DND-41 (cell line): ENCODE results near the gene SRGAP3.

Source experiments
- ATAC-seq: fragments of 200-7000 bp; cut with Tn5 transposase; 3 replicates; pipeline ENCODE4 v1.9.1; 2021; ENCODE audit warnings: low read depth; ENCODE audit not compliant: insufficient read depth
- DNase-seq: peaks from one replicate; pipeline ENCODE4 v3.0.0-alpha.2; 2020
- H2AFZ ChIP-seq: 2 replicates; pipeline ENCODE4 v1.6.0; 2012; ENCODE audit warnings: low read depth, low read length
- H3K27ac ChIP-seq: 2 replicates; pipeline ENCODE4 v1.5.1; 2012; ENCODE audit warnings: low read length, inconsistent platforms
- H3K27me3 ChIP-seq: fragments of 200-600 bp; sonication (generic); 2 replicates; pipeline ENCODE4 v1.6.0; 2012; ENCODE audit warnings: low read length, mild to moderate bottlenecking, inconsistent platforms; ENCODE audit not compliant: insufficient read depth, poor library complexity
- H3K36me3 ChIP-seq: 2 replicates; pipeline ENCODE4 v1.5.1; 2012; ENCODE audit warnings: low read length, inconsistent platforms; ENCODE audit not compliant: insufficient read depth
- H3K4me1 ChIP-seq: 2 replicates; pipeline ENCODE4 v1.5.1; 2012; ENCODE audit warnings: mild to moderate bottlenecking, low read length; ENCODE audit not compliant: insufficient read depth
- H3K4me2 ChIP-seq: 2 replicates; pipeline ENCODE4 v1.6.0; 2012; ENCODE audit warnings: mild to moderate bottlenecking, moderate library complexity, low read length, inconsistent platforms; ENCODE audit not compliant: insufficient read depth
- H3K4me3 ChIP-seq, 2 experiments: fragments of 200-600 bp in 1 of 2; shearing (Covaris generic) in 1 of 2; 2 replicates each; pipeline ENCODE4 v1.5.1; 2012 to 2016; ENCODE audit warnings: inconsistent platforms in 2 of 2, low read length in 2 of 2, mild to moderate bottlenecking in 2 of 2, low read depth in 1 of 2, moderate library complexity in 1 of 2
- H3K79me2 ChIP-seq: 2 replicates; pipeline ENCODE4 v1.6.0; 2012; ENCODE audit warnings: low read length, inconsistent platforms; ENCODE audit not compliant: insufficient read depth
- H3K9ac ChIP-seq: 2 replicates; pipeline ENCODE4 v1.6.0; 2012; ENCODE audit warnings: low read depth, mild to moderate bottlenecking, inconsistent platforms, low read length, moderate library complexity
- H3K9me3 ChIP-seq: 2 replicates; pipeline ENCODE4 v1.5.1; 2012; ENCODE audit warnings: low read length, moderate library complexity, mild to moderate bottlenecking, inconsistent platforms; ENCODE audit not compliant: insufficient read depth, severe bottlenecking
- H4K20me1 ChIP-seq: 2 replicates; pipeline ENCODE4 v1.6.0; 2012; ENCODE audit warnings: low read length; ENCODE audit not compliant: insufficient read depth
- CTCF ChIP-seq: IDR thresholded peaks from 2 replicates; pipeline ENCODE4 v1.5.1; 2012; ENCODE audit warnings: borderline replicate concordance, low read length, moderate library complexity, mild to moderate bottlenecking; ENCODE audit not compliant: poor library complexity, severe bottlenecking; ENCODE audit errors: extremely low read depth
- EZH2 ChIP-seq: IDR thresholded peaks from 3 replicates; pipeline ENCODE4 v1.6.1; 2012; ENCODE audit warnings: borderline replicate concordance, low read depth, mild to moderate bottlenecking, moderate library complexity, low read length, inconsistent platforms; ENCODE audit not compliant: severe bottlenecking

SRGAP3 gene

GRCh38 chr3:9203317-9203716 is 46.1 kb downstream of the SRGAP3 start:
- Histone ChIP-seq H3K79me2 (no peaks in the 10 kb centered on the region), H3K4me3 (no peak overlapping the region), H4K20me1 (no peaks in the 10 kb centered on the region), H3K4me1 (no peaks in the 10 kb centered on the region), H3K27ac (no peak overlapping the region), H3K9me3 (no peaks in the 10 kb centered on the region), H2AFZ (no peak overlapping the region), H3K9ac (no peak overlapping the region), H3K4me2 (no peak overlapping the region), H3K27me3 (no peaks in the 10 kb centered on the region), H3K36me3 (no peaks in the 10 kb centered on the region)
- no peak for TF ChIP-seq CTCF
- TF ChIP-seq EZH2 = no peak
- no peak for ATAC-seq
- no peak for DNase-seq

GRCh38 chr3:9202546-9202945 is 46.9 kb downstream of the SRGAP3 start:
- H3K4me2 ChIP-seq = no peak overlapping the region
- H3K4me3 ChIP-seq = no peak overlapping the region
- H3K79me2 ChIP-seq = no peaks in the 10 kb centered on the region
- H3K4me1 ChIP-seq = no peaks in the 10 kb centered on the region
- no peak for TF ChIP-seq EZH2
- TF ChIP-seq CTCF = no peak
- no peaks in the 10 kb centered on the region for H4K20me1 ChIP-seq
- no peak overlapping the region for H3K27ac ChIP-seq
- no peaks in the 10 kb centered on the region for H3K27me3 ChIP-seq
- H2AFZ ChIP-seq = no peak overlapping the region
- H3K36me3 ChIP-seq = no peaks in the 10 kb centered on the region
- DNase-seq (no peak), ATAC-seq (no peak)
- no peak overlapping the region for H3K9ac ChIP-seq
- no peaks in the 10 kb centered on the region for H3K9me3 ChIP-seq

- DNase-seq (no peak), ATAC-seq (no peak)
- no peak overlapping the region for H3K4me2 ChIP-seq
- no peaks in the 10 kb centered on the region for H3K9me3 ChIP-seq
- H3K27ac ChIP-seq = no peak overlapping the region
- H3K9ac ChIP-seq = no peak overlapping the region
- H3K4me3 ChIP-seq = no peak overlapping the region
- no peaks in the 10 kb centered on the region for H3K36me3 ChIP-seq
- no peaks in the 10 kb centered on the region for H4K20me1 ChIP-seq
- no peak for TF ChIP-seq CTCF
- TF ChIP-seq EZH2 = no peak
- H2AFZ ChIP-seq = no peak overlapping the region
- no peaks in the 10 kb centered on the region for H3K27me3 ChIP-seq
- no peaks in the 10 kb centered on the region for H3K79me2 ChIP-seq
- no peaks in the 10 kb centered on the region for H3K4me1 ChIP-seq
These were observed 47.5 kb downstream of the SRGAP3 start for GRCh38 chr3:9201955-9202354.

GRCh38 chr3:9201266-9201665 is 48.2 kb downstream of the SRGAP3 start:
- Histone ChIP-seq H3K4me2 (no peak overlapping the region), H2AFZ (no peak overlapping the region), H3K9ac (no peak overlapping the region), H3K27me3 (no peaks in the 10 kb centered on the region), H3K4me3 (no peak overlapping the region), H4K20me1 (no peaks in the 10 kb centered on the region), H3K79me2 (no peaks in the 10 kb centered on the region), H3K27ac (no peak overlapping the region), H3K36me3 (no peaks in the 10 kb centered on the region), H3K9me3 (no peaks in the 10 kb centered on the region), H3K4me1 (no peaks in the 10 kb centered on the region)
- no peak for DNase-seq
- TF ChIP-seq CTCF (no peak), EZH2 (no peak)
- no peak for ATAC-seq
